ENCODE measurements around the gene MAPK14.

Gene MAPK14

DNA sequence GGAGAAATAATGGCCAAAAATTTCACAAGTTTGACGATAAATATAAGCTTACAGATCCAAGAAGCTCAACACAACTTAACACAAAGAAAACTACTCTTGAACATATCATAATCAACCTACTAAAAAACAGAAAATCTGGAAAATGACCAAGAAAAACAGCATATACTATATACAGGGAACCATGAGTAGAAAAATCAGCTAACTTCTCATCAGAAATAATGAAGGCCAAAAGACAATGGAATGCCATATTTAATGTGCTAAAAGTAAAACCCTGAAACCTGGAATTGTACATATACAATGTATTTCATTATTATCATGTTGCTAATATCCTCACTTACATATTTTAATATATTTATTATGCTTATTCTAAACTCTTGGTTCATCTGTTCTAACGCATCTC is 128.1 kb downstream of the MAPK14 start:
- no peaks in the 10 kb centered on the region for H3K9me3 ChIP-seq (ENCODE audit: control insufficient read depth, low read length)
- TF ChIP-seq, protein P1, sequence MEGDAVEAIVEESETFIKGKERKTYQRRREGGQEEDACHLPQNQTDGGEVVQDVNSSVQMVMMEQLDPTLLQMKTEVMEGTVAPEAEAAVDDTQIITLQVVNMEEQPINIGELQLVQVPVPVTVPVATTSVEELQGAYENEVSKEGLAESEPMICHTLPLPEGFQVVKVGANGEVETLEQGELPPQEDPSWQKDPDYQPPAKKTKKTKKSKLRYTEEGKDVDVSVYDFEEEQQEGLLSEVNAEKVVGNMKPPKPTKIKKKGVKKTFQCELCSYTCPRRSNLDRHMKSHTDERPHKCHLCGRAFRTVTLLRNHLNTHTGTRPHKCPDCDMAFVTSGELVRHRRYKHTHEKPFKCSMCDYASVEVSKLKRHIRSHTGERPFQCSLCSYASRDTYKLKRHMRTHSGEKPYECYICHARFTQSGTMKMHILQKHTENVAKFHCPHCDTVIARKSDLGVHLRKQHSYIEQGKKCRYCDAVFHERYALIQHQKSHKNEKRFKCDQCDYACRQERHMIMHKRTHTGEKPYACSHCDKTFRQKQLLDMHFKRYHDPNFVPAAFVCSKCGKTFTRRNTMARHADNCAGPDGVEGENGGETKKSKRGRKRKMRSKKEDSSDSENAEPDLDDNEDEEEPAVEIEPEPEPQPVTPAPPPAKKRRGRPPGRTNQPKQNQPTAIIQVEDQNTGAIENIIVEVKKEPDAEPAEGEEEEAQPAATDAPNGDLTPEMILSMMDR (IDR thresholded peaks at IDR 0.05), result no peak
- H3K9ac ChIP-seq, result no peak overlapping the region
- H2AFZ ChIP-seq, result no peak overlapping the region
- no peak overlapping the region for H3K4me2 ChIP-seq (ENCODE audit: low read length)
- H3K79me2 ChIP-seq, result no peaks in the 10 kb centered on the region
- H3K4me3 ChIP-seq (ENCODE audit: low read depth, low read length), result no peak overlapping the region
- H3K27ac ChIP-seq, result no peak overlapping the region
- no peaks in the 10 kb centered on the region for H3K4me1 ChIP-seq
- H3K36me3 ChIP-seq (ENCODE audit: control insufficient read depth, insufficient read depth, low read length), result no peaks in the 10 kb centered on the region
- no peaks in the 10 kb centered on the region for H3K27me3 ChIP-seq (ENCODE audit: control insufficient read depth, insufficient read depth, low read length)

DNA sequence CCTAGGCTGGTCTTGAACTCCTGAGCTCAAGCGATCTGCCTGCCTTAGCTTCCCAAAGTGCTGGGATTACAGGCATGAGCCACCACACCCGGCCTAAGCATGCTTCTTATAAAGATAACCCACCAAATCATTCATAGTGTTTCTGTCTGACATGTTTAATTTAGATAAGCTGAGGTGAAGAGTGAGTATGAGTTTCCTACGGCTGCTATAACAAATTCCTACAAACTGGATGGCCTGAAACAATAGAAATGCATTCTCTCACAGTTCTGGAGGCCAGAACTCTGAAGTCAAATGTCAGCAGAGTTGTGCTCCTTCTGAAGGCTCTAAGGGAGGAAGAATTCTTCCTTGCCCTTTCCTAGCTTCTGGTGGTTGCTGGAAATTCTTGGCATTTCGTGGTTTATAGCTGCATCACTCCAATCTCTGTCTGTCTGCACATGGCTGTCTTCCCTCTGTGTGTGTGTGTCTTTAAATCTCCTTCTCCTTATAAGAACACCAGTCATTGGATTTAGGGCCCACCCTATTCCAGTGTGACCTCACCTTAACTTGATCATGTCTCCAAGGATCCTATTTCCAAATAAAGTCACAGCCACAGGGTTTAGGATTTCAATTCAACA is 132.6 kb downstream of the MAPK14 start:
- H3K9ac ChIP-seq, result no peak overlapping the region
- no peaks in the 10 kb centered on the region for H3K9me3 ChIP-seq (ENCODE audit: control insufficient read depth, low read length)
- H2AFZ ChIP-seq, result no peak overlapping the region
- H3K4me3 ChIP-seq (ENCODE audit: low read depth, low read length), result no peak overlapping the region
- no peak overlapping the region for H3K4me2 ChIP-seq (ENCODE audit: low read length)
- no peaks in the 10 kb centered on the region for H3K4me1 ChIP-seq
- no peaks in the 10 kb centered on the region for H3K36me3 ChIP-seq (ENCODE audit: control insufficient read depth, insufficient read depth, low read length)
- H3K27ac ChIP-seq, result no peak overlapping the region
- no peaks in the 10 kb centered on the region for H3K79me2 ChIP-seq
- H3K27me3 ChIP-seq (ENCODE audit: control insufficient read depth, insufficient read depth, low read length), result no peaks in the 10 kb centered on the region
- TF ChIP-seq, protein P1 (IDR thresholded peaks at IDR 0.05), result no peak

Data from parathyroid adenoma (tissue), 2 donors.